MM.1S (cell line): ENCODE measurements around the gene NACA2.

Source experiments
- DNase-seq: peaks from one replicate; pipeline ENCODE4 v3.0.0-alpha.2; 2015
- H2AFZ ChIP-seq: fragments of 300-600 bp; sonication (generic); 2 replicates; pipeline ENCODE4 v1.6.0; 2016; ENCODE audit warnings: antibody characterized with exemption, low read length
- H3F3A ChIP-seq: fragments of 300-600 bp; sonication (generic); 2 replicates; pipeline ENCODE4 v1.6.1; 2016; ENCODE audit warnings: mild to moderate bottlenecking, antibody characterized with exemption, low read length, moderate library complexity, mixed read lengths; ENCODE audit not compliant: insufficient read depth
- H3K27ac ChIP-seq: fragments of 300-600 bp; sonication (generic); 2 replicates; pipeline ENCODE4 v1.5.1; 2016; ENCODE audit warnings: mild to moderate bottlenecking, low read length
- H3K27me3 ChIP-seq: fragments of 300-600 bp; sonication (generic); replicated peaks from 2 replicates; pipeline ENCODE4 v1.6.0; 2016; ENCODE audit warnings: low read length; ENCODE audit not compliant: insufficient read depth
- H3K36me3 ChIP-seq: fragments of 300-600 bp; sonication (generic); replicated peaks from 2 replicates; pipeline ENCODE4 v1.6.1; 2016; ENCODE audit warnings: mild to moderate bottlenecking, low read length, mixed read lengths; ENCODE audit not compliant: insufficient read depth
- H3K4me1 ChIP-seq: fragments of 300-600 bp; sonication (generic); 2 replicates; pipeline ENCODE4 v1.6.1; 2016; ENCODE audit warnings: low read length, mixed read lengths
- H3K4me2 ChIP-seq: fragments of 300-600 bp; sonication (generic); 2 replicates; pipeline ENCODE4 v1.6.0; 2016; ENCODE audit warnings: low read depth, low read length
- H3K4me3 ChIP-seq: fragments of 300-600 bp; sonication (generic); 2 replicates; pipeline ENCODE4 v1.5.1; 2016; ENCODE audit warnings: low read length, mixed read lengths
- H3K79me2 ChIP-seq: fragments of 300-600 bp; sonication (generic); 2 replicates; pipeline ENCODE4 v1.6.1; 2016; ENCODE audit warnings: mixed run types, low read length, mixed read lengths
- H3K9ac ChIP-seq: fragments of 300-600 bp; sonication (generic); 2 replicates; pipeline ENCODE4 v1.6.1; 2016; ENCODE audit warnings: low read length, mixed read lengths
- H3K9me2 ChIP-seq: fragments of 300-600 bp; sonication (generic); replicated peaks from 2 replicates; pipeline ENCODE4 v1.6.1; 2016; ENCODE audit warnings: mild to moderate bottlenecking, low read length, mixed read lengths; ENCODE audit not compliant: insufficient read depth
- H3K9me3 ChIP-seq: fragments of 300-600 bp; sonication (generic); replicated peaks from 2 replicates; pipeline ENCODE4 v1.6.1; 2016; ENCODE audit warnings: mild to moderate bottlenecking, low read length, mixed read lengths; ENCODE audit not compliant: insufficient read depth
- H4K20me1 ChIP-seq: fragments of 300-600 bp; sonication (generic); 2 replicates; pipeline ENCODE4 v1.6.1; 2016; ENCODE audit warnings: mild to moderate bottlenecking, low read length, moderate library complexity, mixed read lengths; ENCODE audit not compliant: insufficient read depth
- CTCF ChIP-seq: fragments of 300-600 bp; sonication (generic); IDR thresholded peaks from 2 replicates; pipeline ENCODE4 v1.5.1; 2016; ENCODE audit warnings: antibody characterized with exemption, low read length, mixed read lengths
- EZH2 ChIP-seq: fragments of 300-600 bp; sonication (generic); optimal IDR thresholded peaks from 2 replicates; pipeline ENCODE3; 2017; ENCODE audit warnings: low read depth, mild to moderate bottlenecking, antibody characterized with exemption, low read length, mixed read lengths
- EZH2phosphoT487 ChIP-seq: fragments of 300-600 bp; sonication (generic); IDR thresholded peaks from 2 replicates; pipeline ENCODE4 v1.6.1; 2018; ENCODE audit warnings: antibody characterized with exemption, low read length

The NACA2 gene

GRCh38 chr17:61619953-61620352, 28.9 kb upstream of the NACA2 start:
- Histone ChIP-seq H3K79me2 (no peaks in the 10 kb centered on the region), H3F3A (no peaks in the 10 kb centered on the region), H2AFZ (no peak overlapping the region), H3K9me2 (no peaks in the 10 kb centered on the region), H3K4me1 (no peaks in the 10 kb centered on the region; the same call in 1 of the 2 replicates), H3K4me3 (no peak overlapping the region), H3K27me3 (no peaks in the 10 kb centered on the region), H3K4me2 (no peak overlapping the region), H3K36me3 (no peaks in the 10 kb centered on the region), H4K20me1 (no peaks in the 10 kb centered on the region), H3K9me3 (no peaks in the 10 kb centered on the region; the same call in 1 of the 2 replicates), H3K27ac (no peak overlapping the region), H3K9ac (no peak overlapping the region)
- TF ChIP-seq EZH2phosphoT487 (no peak), EZH2 (no peak), CTCF (no peak)
- DNase-seq, result no peak

GRCh38 chr17:61619493-61619892, 28.5 kb upstream of the NACA2 start:
- no peak for TF ChIP-seq CTCF
- no peak for TF ChIP-seq EZH2
- no peak for TF ChIP-seq EZH2phosphoT487
- no peaks in the 10 kb centered on the region; the same call in 1 of the 2 replicates for H3K9me3 ChIP-seq
- DNase-seq, result no peak
- H4K20me1 ChIP-seq, result no peaks in the 10 kb centered on the region
- H3K4me2 ChIP-seq, result no peak overlapping the region
- no peaks in the 10 kb centered on the region for H3K27me3 ChIP-seq
- no peak overlapping the region for H3K4me3 ChIP-seq
- H3K79me2 ChIP-seq, result no peaks in the 10 kb centered on the region
- H2AFZ ChIP-seq, result no peak overlapping the region
- no peak overlapping the region for H3K9ac ChIP-seq
- no peaks in the 10 kb centered on the region for H3K9me2 ChIP-seq
- no peaks in the 10 kb centered on the region; the same call in 1 of the 2 replicates for H3K4me1 ChIP-seq
- no peak overlapping the region for H3K27ac ChIP-seq
- no peaks in the 10 kb centered on the region for H3F3A ChIP-seq
- no peaks in the 10 kb centered on the region for H3K36me3 ChIP-seq

GRCh38 chr17:61618950-61619349, 27.9 kb upstream of the NACA2 start:
- Histone ChIP-seq H3K79me2 (no peaks in the 10 kb centered on the region), H3K9ac (no peak overlapping the region), H3K9me2 (no peaks in the 10 kb centered on the region), H3K27me3 (no peaks in the 10 kb centered on the region), H3K9me3 (no peaks in the 10 kb centered on the region; the same call in 1 of the 2 replicates), H3K4me2 (no peak overlapping the region), H2AFZ (no peak overlapping the region), H3F3A (no peaks in the 10 kb centered on the region), H3K4me1 (no peaks in the 10 kb centered on the region; the same call in 1 of the 2 replicates), H4K20me1 (no peaks in the 10 kb centered on the region), H3K4me3 (no peak overlapping the region), H3K27ac (no peak overlapping the region), H3K36me3 (no peaks in the 10 kb centered on the region)
- no peak for DNase-seq
- TF ChIP-seq EZH2phosphoT487, result no peak
- no peak for TF ChIP-seq EZH2
- no peak for TF ChIP-seq CTCF
